GM18502 (cell line): Measurements from ENCODE around the gene BCL2.
A peak's percentile ranks its signal among the peaks of the same experiment; 100 is the strongest.

Experiments used
- ATAC-seq: cut with Tn5 transposase; IDR thresholded peaks from one replicate; pipeline ENCODE4 v1.9.1; 2021; ENCODE audit warnings: mild to moderate bottlenecking; ENCODE audit not compliant: unreplicated experiment, poor library complexity

Gene BCL2

GRCh38 chr18:63100630-63101055, 218.9 kb downstream of the BCL2 start:
- no peak for ATAC-seq

GRCh38 chr18:63099848-63100629, 219.5 kb downstream of the BCL2 start:
- peak; percentile 30 for ATAC-seq

- no peak for ATAC-seq
Measured at GRCh38 chr18:63099091-63099840, 220.3 kb downstream of the BCL2 start.

- ATAC-seq, result peak; percentile 82
Measured at GRCh38 chr18:63098018-63098981, 221.3 kb downstream of the BCL2 start.

- no peak for ATAC-seq
Measured at GRCh38 chr18:63097178-63097577, 222.4 kb downstream of the BCL2 start.

GRCh38 chr18:63096327-63096874, 223.2 kb downstream of the BCL2 start:
- no peak for ATAC-seq

GRCh38 chr18:63095768-63096167, 223.8 kb downstream of the BCL2 start:
- ATAC-seq, result no peak

GRCh38 chr18:63091671-63092364, 227.8 kb downstream of the BCL2 start:
- no peak for ATAC-seq

GRCh38 chr18:63090334-63090733, 229.2 kb downstream of the BCL2 start:
- no peak for ATAC-seq

- ATAC-seq, result no peak
Measured at GRCh38 chr18:63089041-63089440, 230.5 kb downstream of the BCL2 start.

- no peak for ATAC-seq
Measured at GRCh38 chr18:63088262-63088661, 231.3 kb downstream of the BCL2 start.

GRCh38 chr18:63087421-63088230, 231.9 kb downstream of the BCL2 start:
- no peak for ATAC-seq

- no peak for ATAC-seq
Measured at GRCh38 chr18:63085611-63086010, 234.0 kb downstream of the BCL2 start.

GRCh38 chr18:63084219-63084618, 235.3 kb downstream of the BCL2 start:
- ATAC-seq, result no peak

GRCh38 chr18:63083555-63083954, 236.0 kb downstream of the BCL2 start:
- no peak for ATAC-seq

GRCh38 chr18:63083020-63083531, 236.5 kb downstream of the BCL2 start:
- no peak for ATAC-seq

- no peak for ATAC-seq
Measured at GRCh38 chr18:63082366-63083019, 237.1 kb downstream of the BCL2 start.

GRCh38 chr18:63079114-63079513, 240.5 kb downstream of the BCL2 start:
- ATAC-seq, result peak; percentile 42
